Mesendoderm (in vitro differentiated cells): ENCODE results near the gene SFXN2. TPM values are rescaled to one million over a fixed set of nuclear protein-coding genes. Genes with fewer than 3 reads are reported as not detected.
A peak's percentile ranks its signal among the peaks of the same experiment; 100 is the strongest.
"Not testable (repeated sequence)": the region's sequence is repeated elsewhere in the genome, so short reads cannot be mapped to it uniquely, and the experiment has no call there.

Source experiments
- DNase-seq: peaks from one replicate; pipeline ENCODE4 v3.0.0; 2013
- H2AK5ac ChIP-seq: 2 replicates; pipeline ENCODE4 v1.6.1; 2013; ENCODE audit warnings: low read length, inconsistent platforms
- H2BK120ac ChIP-seq: 2 replicates; pipeline ENCODE4 v1.6.1; 2013; ENCODE audit warnings: low read depth, mild to moderate bottlenecking, low read length, moderate library complexity, mixed read lengths
- H2BK15ac ChIP-seq: replicated peaks from 2 replicates; pipeline ENCODE4 v1.6.1; 2013; ENCODE audit warnings: low read depth, mild to moderate bottlenecking, moderate library complexity
- H2BK5ac ChIP-seq: 2 replicates; pipeline ENCODE4 v1.6.1; 2013; ENCODE audit warnings: low read length, inconsistent platforms
- H3K18ac ChIP-seq: 2 replicates; pipeline ENCODE4 v1.6.1; 2013; ENCODE audit warnings: mild to moderate bottlenecking, low read length, mixed read lengths
- H3K23ac ChIP-seq: one replicate; pipeline ENCODE4 v1.6.1; 2013; ENCODE audit warnings: low read length
- H3K27ac ChIP-seq: 2 replicates; pipeline ENCODE4 v1.5.1; 2013; ENCODE audit warnings: low read depth, mild to moderate bottlenecking, inconsistent platforms, low read length, moderate library complexity
- H3K27me3 ChIP-seq: 2 replicates; pipeline ENCODE4 v1.6.1; 2013; ENCODE audit warnings: low read length, control low read depth, mild to moderate bottlenecking, inconsistent platforms; ENCODE audit not compliant: insufficient read depth, poor library complexity
- H3K36me3 ChIP-seq: 2 replicates; pipeline ENCODE4 v1.6.1; 2013; ENCODE audit warnings: low read length, inconsistent platforms; ENCODE audit not compliant: control insufficient read depth, insufficient read depth
- H3K4ac ChIP-seq: one replicate; pipeline ENCODE4 v1.6.1; 2013; ENCODE audit warnings: low read depth, mild to moderate bottlenecking, low read length, moderate library complexity
- H3K4me1 ChIP-seq: 2 replicates; pipeline ENCODE4 v1.6.1; 2013; ENCODE audit warnings: low read depth, low read length, inconsistent platforms; ENCODE audit not compliant: control insufficient read depth
- H3K4me2 ChIP-seq: 2 replicates; pipeline ENCODE4 v1.6.1; 2013; ENCODE audit warnings: low read length
- H3K4me3 ChIP-seq: 2 replicates; pipeline ENCODE4 v1.5.1; 2013; ENCODE audit warnings: mild to moderate bottlenecking, low read length
- H3K56ac ChIP-seq: one replicate; pipeline ENCODE4 v1.6.1; 2013; ENCODE audit warnings: low read length
- H3K79me1 ChIP-seq: 2 replicates; pipeline ENCODE4 v1.6.1; 2013; ENCODE audit warnings: low read length, inconsistent platforms
- H3K79me2 ChIP-seq: 2 replicates; pipeline ENCODE4 v1.6.1; 2013; ENCODE audit warnings: mild to moderate bottlenecking, low read length; ENCODE audit not compliant: control insufficient read depth, insufficient read depth
- H3K9ac ChIP-seq: 2 replicates; pipeline ENCODE4 v1.6.1; 2013; ENCODE audit warnings: low read length, inconsistent platforms
- H4K5ac ChIP-seq: one replicate; pipeline ENCODE4 v1.6.1; 2013; ENCODE audit warnings: low read length
- H4K8ac ChIP-seq: one replicate; pipeline ENCODE4 v1.6.1; 2013; ENCODE audit warnings: low read depth, mild to moderate bottlenecking, control low read depth, low read length, moderate library complexity
- WGBS: extraction: QIAGEN DNeasy Blood & Tissue Kit; methylation state at CpG from one replicate; pipeline ENCODE4 v1.1.7; 2013; ENCODE audit warnings: low lambda C conversion rate, missing lambda C conversion rate; ENCODE audit not compliant: insufficient coverage; ENCODE audit errors: extremely low coverage; 5-methylcytosine and 5-hydroxymethylcytosine counted together
- polyA plus RNA-seq, 2 experiments: library from polyadenylated mRNA; stranded (reverse); fragments of 200-250 nt; gene quantifications; one replicate each; pipeline ENCODE4 v1.2.3, GENCODE V29; 2013

SFXN2 gene
- polyA plus RNA-seq (2013, experiment 1 of 2) = 14.8 TPM
- 14.2 TPM for polyA plus RNA-seq (2013, experiment 2 of 2)

GRCh38 chr10:102714621-102715455, at the start of gene SFXN2:
Gene SFXN2, plus strand, starts transcription at chr10:102714636. Its CDS starts 12,001 bp downstream, at chr10:102726637.
- Histone ChIP-seq H2BK5ac (peak within 1 kb of the TSS; percentile 67), H3K4me2 (peak within 1 kb of the TSS; percentile 62), H3K23ac (peak within 1 kb of the TSS; percentile 48), H3K4ac (peak within 1 kb of the TSS; percentile 76), H2AK5ac (no peak within 1 kb of the TSS), H4K5ac (no peak within 1 kb of the TSS), H3K79me1 (peaks cover 16% of the 10 kb centered on the region), H3K9ac (peak within 1 kb of the TSS; percentile 96), H3K27me3 (no peaks in the 10 kb centered on the region), H3K4me3 (peak within 1 kb of the TSS; percentile 95), H3K27ac (peak within 1 kb of the TSS; percentile 67), H3K18ac (peak within 1 kb of the TSS; percentile 33), H3K56ac (peak within 1 kb of the TSS; percentile 99), H2BK120ac (no peak within 1 kb of the TSS), H2BK15ac (no peak within 1 kb of the TSS), H4K8ac (no peak within 1 kb of the TSS), H3K79me2 (peaks cover 11% of the 10 kb centered on the region), H3K36me3 (no peaks in the 10 kb centered on the region), H3K4me1 (peaks cover 22% of the 10 kb centered on the region)
- WGBS = no CpG with 5 or more reads among the region's 46 CpGs
- no peak for DNase-seq

- H2BK15ac ChIP-seq = no peak overlapping the region
- no peak overlapping the region for H2BK120ac ChIP-seq
- no peak overlapping the region for H3K9ac ChIP-seq
- peaks cover 4% of the 10 kb centered on the region for H3K4me1 ChIP-seq
- H3K4me3 ChIP-seq = no peak overlapping the region
- no peak overlapping the region for H4K8ac ChIP-seq
- H3K36me3 ChIP-seq = no peaks in the 10 kb centered on the region
- no peaks in the 10 kb centered on the region for H3K79me2 ChIP-seq
- no CpG with 5 or more reads among the region's 9 CpGs for WGBS
- H3K4me2 ChIP-seq = no peak overlapping the region
- H2BK5ac ChIP-seq = no peak overlapping the region
- no peak overlapping the region for H3K23ac ChIP-seq
- no peak overlapping the region for H2AK5ac ChIP-seq
- H3K4ac ChIP-seq = no peak overlapping the region
- no peaks in the 10 kb centered on the region for H3K27me3 ChIP-seq
- no peak overlapping the region for H3K18ac ChIP-seq
- no peaks in the 10 kb centered on the region for H3K79me1 ChIP-seq
- DNase-seq = no peak
- H4K5ac ChIP-seq = no peak overlapping the region
- H3K56ac ChIP-seq = no peak overlapping the region
- H3K27ac ChIP-seq = no peak overlapping the region
These were observed 48.4 kb upstream of the SFXN2 start for GRCh38 chr10:102665904-102666509.

- H3K23ac ChIP-seq, H2AK5ac ChIP-seq, H3K79me2 ChIP-seq, H3K4me1 ChIP-seq, H3K4me2 ChIP-seq, H3K9ac ChIP-seq, H4K8ac ChIP-seq, H3K36me3 ChIP-seq, DNase-seq, H3K18ac ChIP-seq, H3K27me3 ChIP-seq, H3K79me1 ChIP-seq, H2BK5ac ChIP-seq, H3K27ac ChIP-seq, H4K5ac ChIP-seq, H3K4me3 ChIP-seq, H3K56ac ChIP-seq, H2BK120ac ChIP-seq, H2BK15ac ChIP-seq, H3K4ac ChIP-seq: not testable (repeated sequence)
- WGBS = no CpG with 5 or more reads among the region's 4 CpGs
These were observed 47.0 kb upstream of the SFXN2 start for GRCh38 chr10:102667411-102667810.

- Histone ChIP-seq H4K8ac (no peak overlapping the region), H4K5ac (no peak overlapping the region), H3K4me3 (no peak overlapping the region), H3K27ac (no peak overlapping the region), H2BK15ac (no peak overlapping the region), H2AK5ac (no peak overlapping the region), H3K9ac (no peak overlapping the region), H3K4me1 (peaks cover 4% of the 10 kb centered on the region), H3K27me3 (no peaks in the 10 kb centered on the region), H2BK120ac (no peak overlapping the region), H3K79me2 (no peaks in the 10 kb centered on the region), H3K23ac (peak overlapping the region; percentile 7), H3K79me1 (no peaks in the 10 kb centered on the region), H2BK5ac (no peak overlapping the region), H3K4me2 (no peak overlapping the region), H3K56ac (no peak overlapping the region), H3K18ac (no peak overlapping the region), H3K4ac (no peak overlapping the region), H3K36me3 (no peaks in the 10 kb centered on the region)
- DNase-seq = no peak
- WGBS = no CpG with 5 or more reads among the region's 10 CpGs
These were observed 45.9 kb upstream of the SFXN2 start for GRCh38 chr10:102668326-102669107.

GRCh38 chr10:102669206-102670064, 45.0 kb upstream of the SFXN2 start:
- H3K27me3 ChIP-seq = no peaks in the 10 kb centered on the region
- no CpG with 5 or more reads among the region's 7 CpGs for WGBS
- H2BK120ac ChIP-seq = no peak overlapping the region
- no peaks in the 10 kb centered on the region for H3K36me3 ChIP-seq
- no peak overlapping the region for H4K8ac ChIP-seq
- H3K27ac ChIP-seq = no peak overlapping the region
- peak; percentile 47 for DNase-seq
- H3K23ac ChIP-seq = peak overlapping the region; percentile 7
- no peaks in the 10 kb centered on the region for H3K79me1 ChIP-seq
- no peak overlapping the region for H3K4me2 ChIP-seq
- no peaks in the 10 kb centered on the region for H3K79me2 ChIP-seq
- no peak overlapping the region for H3K9ac ChIP-seq
- H3K56ac ChIP-seq = peak overlapping the region; percentile 42
- H2BK15ac ChIP-seq = no peak overlapping the region
- H2AK5ac ChIP-seq = no peak overlapping the region
- no peak overlapping the region for H2BK5ac ChIP-seq
- no peak overlapping the region for H4K5ac ChIP-seq
- H3K18ac ChIP-seq = no peak overlapping the region
- no peak overlapping the region for H3K4me3 ChIP-seq
- no peak overlapping the region for H3K4ac ChIP-seq
- H3K4me1 ChIP-seq = peaks cover 9% of the 10 kb centered on the region
